ENCODE data around the gene SCFD2. TPM values are rescaled to one million over a fixed set of nuclear protein-coding genes. Genes with fewer than 3 reads are reported as not detected.

The SCFD2 gene
- total and polyA plus RNA-seq, 9 donors, result 5.1 to 42.1 (median 13.5) TPM

- no peaks in the 10 kb centered on the region for H3K36me3 ChIP-seq
- TF ChIP-seq, protein P1, sequence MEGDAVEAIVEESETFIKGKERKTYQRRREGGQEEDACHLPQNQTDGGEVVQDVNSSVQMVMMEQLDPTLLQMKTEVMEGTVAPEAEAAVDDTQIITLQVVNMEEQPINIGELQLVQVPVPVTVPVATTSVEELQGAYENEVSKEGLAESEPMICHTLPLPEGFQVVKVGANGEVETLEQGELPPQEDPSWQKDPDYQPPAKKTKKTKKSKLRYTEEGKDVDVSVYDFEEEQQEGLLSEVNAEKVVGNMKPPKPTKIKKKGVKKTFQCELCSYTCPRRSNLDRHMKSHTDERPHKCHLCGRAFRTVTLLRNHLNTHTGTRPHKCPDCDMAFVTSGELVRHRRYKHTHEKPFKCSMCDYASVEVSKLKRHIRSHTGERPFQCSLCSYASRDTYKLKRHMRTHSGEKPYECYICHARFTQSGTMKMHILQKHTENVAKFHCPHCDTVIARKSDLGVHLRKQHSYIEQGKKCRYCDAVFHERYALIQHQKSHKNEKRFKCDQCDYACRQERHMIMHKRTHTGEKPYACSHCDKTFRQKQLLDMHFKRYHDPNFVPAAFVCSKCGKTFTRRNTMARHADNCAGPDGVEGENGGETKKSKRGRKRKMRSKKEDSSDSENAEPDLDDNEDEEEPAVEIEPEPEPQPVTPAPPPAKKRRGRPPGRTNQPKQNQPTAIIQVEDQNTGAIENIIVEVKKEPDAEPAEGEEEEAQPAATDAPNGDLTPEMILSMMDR (IDR thresholded peaks at IDR 0.05), result no peak
- TF ChIP-seq EP300 (IDR thresholded peaks at IDR 0.05), result no peak
- no peak for TF ChIP-seq POLR2A (IDR thresholded peaks at IDR 0.05)
- intact Hi-C loops (cut with DNase I), result no loop called here
- H3K27me3 ChIP-seq, result no peaks in the 10 kb centered on the region
- H3K4me1 ChIP-seq (ENCODE audit: insufficient read depth), result no peaks in the 10 kb centered on the region
- no peak overlapping the region for H3K27ac ChIP-seq
- H3K9me3 ChIP-seq, result no peaks in the 10 kb centered on the region
- no peak overlapping the region for H3K4me3 ChIP-seq
- DNase-seq, result no peak
- 93% methylated on average over 5 of the region's 5 CpGs for WGBS, 3 donors
Measured at GRCh38 chr4:53169695-53170617, 195.9 kb downstream of the SCFD2 start.

- no peak for DNase-seq
- no peaks in the 10 kb centered on the region for H3K9me3 ChIP-seq
- WGBS, 3 donors, result 93 to 98% (median 98%) methylated on average over 1 of the region's 1 CpG
- no peak overlapping the region for H3K27ac ChIP-seq
- no peaks in the 10 kb centered on the region for H3K4me1 ChIP-seq (ENCODE audit: insufficient read depth)
- no peak overlapping the region for H3K4me3 ChIP-seq
- TF ChIP-seq EP300 (IDR thresholded peaks at IDR 0.05) (no peak), POLR2A (IDR thresholded peaks at IDR 0.05) (no peak)
- TF ChIP-seq, protein P1 (IDR thresholded peaks at IDR 0.05), result no peak
- no peaks in the 10 kb centered on the region for H3K36me3 ChIP-seq
- intact Hi-C loops (cut with DNase I), result no loop called here
- no peaks in the 10 kb centered on the region for H3K27me3 ChIP-seq
Measured at GRCh38 chr4:53168228-53168627, 197.6 kb downstream of the SCFD2 start.

- no peaks in the 10 kb centered on the region for H3K36me3 ChIP-seq
- H3K27me3 ChIP-seq, result no peaks in the 10 kb centered on the region
- no peaks in the 10 kb centered on the region for H3K4me1 ChIP-seq (ENCODE audit: insufficient read depth)
- DNase-seq, result no peak
- TF ChIP-seq EP300 (IDR thresholded peaks at IDR 0.05), result no peak
- no peak for TF ChIP-seq POLR2A (IDR thresholded peaks at IDR 0.05)
- TF ChIP-seq, protein P1 (IDR thresholded peaks at IDR 0.05), result no peak
- H3K4me3 ChIP-seq, result no peak overlapping the region
- WGBS, 3 donors, result 69 to 81% (median 69%) methylated on average over 2 of the region's 2 CpGs
- intact Hi-C loops (cut with DNase I), result no loop called here
- no peaks in the 10 kb centered on the region for H3K9me3 ChIP-seq
- no peak overlapping the region for H3K27ac ChIP-seq
Measured at GRCh38 chr4:53162969-53163368, 202.9 kb downstream of the SCFD2 start.

GRCh38 chr4:53161787-53162433, 204.0 kb downstream of the SCFD2 start:
- no peaks in the 10 kb centered on the region for H3K9me3 ChIP-seq
- TF ChIP-seq, protein P1 (IDR thresholded peaks at IDR 0.05), result no peak
- TF ChIP-seq EP300 (IDR thresholded peaks at IDR 0.05), result no peak
- TF ChIP-seq POLR2A (IDR thresholded peaks at IDR 0.05), result no peak
- H3K36me3 ChIP-seq, result no peaks in the 10 kb centered on the region
- intact Hi-C loops (cut with DNase I), result no loop called here
- no peak for DNase-seq
- no peaks in the 10 kb centered on the region for H3K27me3 ChIP-seq
- no peak overlapping the region for H3K27ac ChIP-seq
- 81 to 93% (median 82%) methylated on average over 1 of the region's 1 CpG for whole genome bisulfite sequencing, 3 donors
- no peaks in the 10 kb centered on the region for H3K4me1 ChIP-seq (ENCODE audit: insufficient read depth)
- H3K4me3 ChIP-seq, result no peak overlapping the region

All from ovary (tissue), 9 donors.